ENCODE measurements around the gene TUBA3E.
"Not testable (repeated sequence)": the region's sequence is repeated elsewhere in the genome, so short reads cannot be mapped to it uniquely, and the experiment has no call there.

TUBA3E gene

DNA sequence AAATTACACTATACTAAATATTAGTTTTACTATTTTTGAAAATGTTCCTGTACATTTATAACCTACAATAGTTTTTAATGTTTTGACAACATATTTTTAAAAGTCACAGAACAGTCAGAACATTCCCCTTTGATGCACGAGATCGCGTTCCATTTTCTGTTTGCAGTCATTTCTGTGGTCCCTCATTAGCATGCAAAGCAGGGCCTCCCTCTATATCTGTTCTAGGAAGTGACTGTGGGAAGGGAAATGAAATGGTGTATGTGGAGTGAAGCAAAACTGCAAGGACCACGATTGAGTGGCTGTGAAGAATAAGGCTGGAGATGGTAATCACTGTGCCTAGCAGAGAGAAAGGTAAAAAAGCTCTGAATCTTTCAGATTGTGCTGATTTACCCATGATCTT, 24.3 kb upstream of the TUBA3E start:
- DNase-seq (ENCODE audit: extremely low read depth, low read depth): not testable (repeated sequence)

DNA sequence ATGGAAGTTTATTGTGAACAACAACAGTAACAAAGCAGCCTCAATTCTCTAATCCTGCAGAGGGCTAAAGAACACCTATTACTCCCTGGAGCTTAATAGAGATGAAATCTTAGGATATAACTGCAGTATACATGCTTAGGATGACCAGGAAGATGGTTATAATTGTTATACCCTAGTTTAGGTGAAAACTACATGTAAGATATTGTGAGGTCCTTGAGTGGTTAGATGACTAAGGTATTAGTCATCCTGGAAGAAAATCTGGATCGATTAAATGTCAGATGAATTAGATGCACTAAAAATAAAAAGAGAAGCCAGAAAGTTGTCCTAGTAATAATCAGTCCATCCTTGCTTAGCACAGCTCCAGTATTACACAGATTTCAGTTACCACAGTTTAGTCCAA, 22.3 kb upstream of the TUBA3E start:
- DNase-seq (ENCODE audit: extremely low read depth, low read depth): not testable (repeated sequence)

DNA sequence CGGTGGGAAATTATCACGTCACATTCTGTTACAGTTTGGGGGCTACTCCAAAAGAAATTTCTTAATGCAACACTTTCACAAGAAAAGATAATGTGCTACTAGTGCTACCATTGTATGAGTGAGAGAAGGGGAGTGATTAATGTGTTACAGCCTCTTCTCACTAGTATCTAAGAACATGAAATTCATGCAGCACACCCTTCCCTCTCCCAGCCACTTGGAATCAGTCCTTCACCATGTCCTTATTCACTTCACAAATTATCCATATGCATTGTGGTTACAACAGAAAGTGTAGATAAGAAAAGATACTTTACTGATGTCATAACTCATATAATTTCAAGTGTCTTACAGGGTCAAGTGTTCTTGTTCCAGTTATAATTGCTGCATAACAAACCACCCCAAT, 20.9 kb upstream of the TUBA3E start:
- DNase-seq (ENCODE audit: extremely low read depth, low read depth): not testable (repeated sequence)

DNA sequence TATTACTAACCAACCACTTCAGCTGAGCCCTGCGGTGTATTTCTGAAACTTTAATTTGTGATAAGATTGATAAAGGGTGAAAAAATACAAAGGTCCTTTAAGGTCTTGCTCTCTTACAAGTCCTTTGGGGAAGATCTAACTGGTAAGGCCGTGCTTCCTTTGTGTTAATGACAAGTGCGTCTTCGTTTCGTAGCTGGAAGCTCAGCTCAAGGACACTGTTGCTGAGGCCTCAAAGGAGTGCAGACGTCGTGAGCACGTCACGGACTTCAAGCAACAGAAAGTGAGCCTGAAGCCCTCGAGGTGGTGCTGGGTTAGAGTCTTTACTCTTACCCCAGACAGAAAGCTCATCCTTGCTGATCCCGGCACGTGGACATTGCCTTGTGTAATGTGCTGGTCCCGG, 8.8 kb upstream of the TUBA3E start:
- not testable (repeated sequence) for DNase-seq (ENCODE audit: extremely low read depth, low read depth)

DNA sequence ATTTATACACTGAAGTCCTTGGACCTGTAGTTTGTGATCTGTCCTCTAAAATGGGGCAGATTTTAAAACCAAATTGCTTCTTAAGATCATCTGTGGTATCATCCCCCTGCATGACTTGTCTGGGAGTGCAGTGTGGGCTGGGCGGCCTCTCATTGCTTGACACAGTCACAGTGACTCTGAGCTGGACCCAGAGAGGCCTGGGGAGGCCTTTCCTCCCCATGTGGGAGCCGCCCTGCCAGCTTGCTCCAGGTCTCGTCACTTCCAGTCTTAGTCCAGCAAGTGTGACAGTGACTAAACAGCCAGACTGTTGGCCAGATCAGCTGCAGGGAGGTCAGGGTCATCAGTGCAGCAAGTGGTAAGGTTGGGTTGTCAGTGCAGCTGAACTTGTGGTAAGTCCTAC, 4.9 kb upstream of the TUBA3E start:
- not testable (repeated sequence) for DNase-seq (ENCODE audit: extremely low read depth, low read depth)

DNA sequence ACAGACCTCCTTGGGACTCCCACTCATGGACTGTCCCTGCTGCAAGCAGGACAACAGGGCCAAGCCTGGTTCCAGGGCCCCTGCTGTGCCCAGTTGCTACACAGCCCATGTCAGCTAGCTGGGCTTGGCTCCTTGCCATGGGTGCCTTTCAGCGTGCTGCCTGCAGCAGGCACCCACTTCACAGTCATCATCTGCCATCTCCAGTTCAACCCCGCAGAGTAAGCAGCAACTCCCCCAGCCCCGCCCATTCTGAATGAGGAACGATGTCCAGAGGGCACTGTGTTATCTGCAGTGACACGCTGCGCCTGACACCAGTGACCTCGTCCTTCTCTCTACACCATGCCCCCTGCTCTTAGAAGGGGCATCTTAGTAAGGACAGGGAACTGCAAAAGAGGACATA, 4.3 kb upstream of the TUBA3E start:
- not testable (repeated sequence) for DNase-seq (ENCODE audit: extremely low read depth, low read depth)

DNA sequence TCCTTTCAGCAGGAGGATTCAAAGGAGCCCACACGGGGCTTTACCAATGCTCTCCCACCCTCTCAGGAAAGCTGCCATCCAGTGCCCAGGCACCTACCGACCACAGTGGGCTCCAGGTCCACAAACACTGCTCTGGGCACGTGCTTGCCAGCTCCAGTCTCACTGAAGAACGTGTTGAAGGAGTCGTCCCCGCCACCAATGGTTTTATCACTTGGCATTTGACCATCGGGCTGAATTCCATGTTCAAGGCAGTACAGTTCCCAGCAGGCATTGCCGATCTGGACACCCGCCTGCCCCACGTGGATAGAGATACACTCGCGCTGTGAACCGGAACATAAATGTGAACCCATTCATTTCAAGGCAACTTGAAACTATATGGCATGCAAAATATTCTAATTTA, 2.2 kb downstream of the TUBA3E start:
- DNase-seq (ENCODE audit: extremely low read depth, low read depth): not testable (repeated sequence)

DNA sequence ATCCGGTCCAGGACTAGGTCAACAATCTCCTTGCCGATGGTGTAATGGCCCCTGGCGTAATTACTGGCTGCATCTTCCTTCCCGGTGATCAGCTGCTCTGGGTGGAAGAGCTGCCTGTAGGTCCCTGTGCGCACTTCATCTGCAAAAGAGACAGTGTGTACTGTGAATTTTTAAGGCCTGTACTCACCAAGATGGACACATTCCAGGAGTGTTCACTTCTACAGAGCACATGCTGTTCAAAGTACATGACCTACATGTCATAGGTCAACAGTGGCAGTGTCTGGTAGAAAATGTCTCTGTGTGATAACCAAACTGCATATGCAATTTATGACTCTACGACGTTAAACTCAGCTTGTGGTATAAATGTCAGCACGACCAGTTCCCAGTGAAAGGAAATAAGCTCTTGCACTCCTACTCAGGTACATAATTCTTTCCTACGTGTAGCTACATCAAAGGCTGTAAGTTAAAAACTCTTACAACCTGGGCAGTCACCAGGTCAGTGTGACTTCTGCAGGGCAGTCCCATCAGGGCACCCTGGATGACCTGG, 3.1 kb downstream of the TUBA3E start:
- not testable (repeated sequence) for DNase-seq (ENCODE audit: extremely low read depth, low read depth)

DNA sequence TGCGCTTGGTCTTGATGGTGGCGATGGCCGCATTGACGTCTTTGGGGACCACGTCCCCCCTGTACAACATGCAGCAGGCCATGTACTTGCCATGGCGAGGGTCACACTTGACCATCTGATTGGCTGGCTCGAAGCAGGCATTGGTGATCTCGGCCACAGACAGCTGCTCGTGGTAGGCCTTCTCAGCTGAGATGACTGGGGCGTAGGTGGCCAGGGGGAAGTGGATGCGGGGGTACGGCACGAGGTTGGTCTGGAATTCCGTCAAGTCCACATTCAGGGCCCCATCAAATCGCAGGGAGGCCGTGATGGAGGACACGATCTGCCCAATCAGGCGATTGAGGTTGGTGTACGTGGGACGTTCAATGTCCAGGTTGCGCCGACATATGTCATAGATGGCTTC, 4.4 kb downstream of the TUBA3E start:
- DNase-seq (ENCODE audit: extremely low read depth, low read depth): not testable (repeated sequence)

DNA sequence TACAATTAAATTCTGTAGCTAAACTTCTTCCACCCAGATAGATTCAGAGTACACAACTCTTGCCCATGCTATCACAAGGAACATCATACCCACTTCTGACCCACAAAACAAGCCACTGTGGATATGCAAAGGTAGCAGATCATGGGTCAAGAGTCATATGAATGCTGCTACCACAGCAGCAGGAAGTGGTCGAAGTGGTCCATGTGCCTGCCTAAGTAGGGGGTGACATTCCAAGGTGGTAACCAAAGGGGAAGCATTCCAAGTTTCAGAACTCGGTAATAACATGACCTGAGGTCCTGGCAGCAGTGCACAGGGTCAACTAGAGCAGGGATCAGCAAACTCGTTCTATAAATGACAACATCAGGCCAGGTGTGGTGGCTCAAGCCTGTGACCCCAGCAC, 5.8 kb downstream of the TUBA3E start:
- not testable (repeated sequence) for DNase-seq (ENCODE audit: extremely low read depth, low read depth)

DNA sequence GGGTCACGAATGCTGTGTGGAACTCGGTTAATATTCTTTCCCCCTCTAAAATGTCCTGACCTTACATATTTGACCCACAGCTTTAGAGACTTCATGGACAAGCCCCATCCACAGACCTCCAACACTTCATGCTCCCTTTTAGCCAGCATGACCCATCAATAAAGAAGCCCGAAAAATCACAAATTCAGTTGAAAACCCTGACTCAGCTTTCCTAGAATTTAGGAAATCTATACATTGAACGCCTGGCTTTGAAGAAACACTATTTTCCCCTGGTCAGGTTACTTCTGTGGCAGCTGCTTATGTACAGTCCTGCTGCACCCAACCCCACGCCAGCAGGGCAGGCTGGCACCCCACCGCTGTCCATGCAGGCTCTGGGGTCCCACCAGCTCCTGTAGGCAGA, 6.9 kb downstream of the TUBA3E start:
- DNase-seq (ENCODE audit: extremely low read depth, low read depth): not testable (repeated sequence)

DNA sequence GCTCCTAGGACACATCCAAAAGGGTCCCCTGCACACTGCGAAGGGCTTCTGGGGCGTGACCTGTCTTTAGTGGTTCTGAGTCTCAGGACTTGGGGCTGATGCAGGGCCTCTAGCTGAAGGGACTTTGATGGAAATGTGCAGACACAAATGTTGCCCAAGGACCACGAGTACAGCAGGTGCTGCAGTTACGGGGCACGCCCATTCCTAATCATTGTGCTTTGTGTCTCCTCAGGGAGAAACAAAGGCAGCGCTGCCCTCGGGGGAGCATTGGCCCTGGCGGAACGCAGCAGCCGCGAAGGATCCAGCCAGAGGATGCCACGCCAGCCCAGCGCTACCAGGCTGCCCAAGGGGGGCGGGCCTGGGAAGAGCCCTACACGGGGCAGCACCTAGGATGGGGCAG, 8.0 kb downstream of the TUBA3E start:
- TF ChIP-seq, protein P1, sequence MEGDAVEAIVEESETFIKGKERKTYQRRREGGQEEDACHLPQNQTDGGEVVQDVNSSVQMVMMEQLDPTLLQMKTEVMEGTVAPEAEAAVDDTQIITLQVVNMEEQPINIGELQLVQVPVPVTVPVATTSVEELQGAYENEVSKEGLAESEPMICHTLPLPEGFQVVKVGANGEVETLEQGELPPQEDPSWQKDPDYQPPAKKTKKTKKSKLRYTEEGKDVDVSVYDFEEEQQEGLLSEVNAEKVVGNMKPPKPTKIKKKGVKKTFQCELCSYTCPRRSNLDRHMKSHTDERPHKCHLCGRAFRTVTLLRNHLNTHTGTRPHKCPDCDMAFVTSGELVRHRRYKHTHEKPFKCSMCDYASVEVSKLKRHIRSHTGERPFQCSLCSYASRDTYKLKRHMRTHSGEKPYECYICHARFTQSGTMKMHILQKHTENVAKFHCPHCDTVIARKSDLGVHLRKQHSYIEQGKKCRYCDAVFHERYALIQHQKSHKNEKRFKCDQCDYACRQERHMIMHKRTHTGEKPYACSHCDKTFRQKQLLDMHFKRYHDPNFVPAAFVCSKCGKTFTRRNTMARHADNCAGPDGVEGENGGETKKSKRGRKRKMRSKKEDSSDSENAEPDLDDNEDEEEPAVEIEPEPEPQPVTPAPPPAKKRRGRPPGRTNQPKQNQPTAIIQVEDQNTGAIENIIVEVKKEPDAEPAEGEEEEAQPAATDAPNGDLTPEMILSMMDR (IDR thresholded peaks at IDR 0.05; ENCODE audit: low read depth, low read length): no peak
- DNase-seq (ENCODE audit: extremely low read depth, low read depth): no peak

DNA sequence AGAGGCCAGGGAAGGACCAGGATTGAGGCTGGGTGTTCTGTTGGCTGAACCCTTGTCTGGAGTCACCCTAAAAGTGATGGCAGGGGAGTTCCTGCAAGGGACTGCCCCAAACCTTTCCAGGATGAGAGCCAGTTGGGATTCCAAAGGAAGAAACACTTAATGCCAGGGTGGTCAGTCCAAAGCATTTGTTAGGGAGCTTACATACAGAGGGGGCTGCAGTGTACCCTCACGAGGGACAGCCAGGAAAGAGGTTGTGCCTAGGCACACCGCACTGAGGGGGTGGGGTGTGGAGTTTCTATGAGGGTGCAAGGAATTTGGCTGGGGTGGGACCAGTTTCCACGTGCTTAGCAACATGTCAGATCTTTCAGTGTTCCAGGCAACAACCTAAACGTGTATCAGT, 9.3 kb downstream of the TUBA3E start:
- not testable (repeated sequence) for DNase-seq (ENCODE audit: extremely low read depth, low read depth)

DNA sequence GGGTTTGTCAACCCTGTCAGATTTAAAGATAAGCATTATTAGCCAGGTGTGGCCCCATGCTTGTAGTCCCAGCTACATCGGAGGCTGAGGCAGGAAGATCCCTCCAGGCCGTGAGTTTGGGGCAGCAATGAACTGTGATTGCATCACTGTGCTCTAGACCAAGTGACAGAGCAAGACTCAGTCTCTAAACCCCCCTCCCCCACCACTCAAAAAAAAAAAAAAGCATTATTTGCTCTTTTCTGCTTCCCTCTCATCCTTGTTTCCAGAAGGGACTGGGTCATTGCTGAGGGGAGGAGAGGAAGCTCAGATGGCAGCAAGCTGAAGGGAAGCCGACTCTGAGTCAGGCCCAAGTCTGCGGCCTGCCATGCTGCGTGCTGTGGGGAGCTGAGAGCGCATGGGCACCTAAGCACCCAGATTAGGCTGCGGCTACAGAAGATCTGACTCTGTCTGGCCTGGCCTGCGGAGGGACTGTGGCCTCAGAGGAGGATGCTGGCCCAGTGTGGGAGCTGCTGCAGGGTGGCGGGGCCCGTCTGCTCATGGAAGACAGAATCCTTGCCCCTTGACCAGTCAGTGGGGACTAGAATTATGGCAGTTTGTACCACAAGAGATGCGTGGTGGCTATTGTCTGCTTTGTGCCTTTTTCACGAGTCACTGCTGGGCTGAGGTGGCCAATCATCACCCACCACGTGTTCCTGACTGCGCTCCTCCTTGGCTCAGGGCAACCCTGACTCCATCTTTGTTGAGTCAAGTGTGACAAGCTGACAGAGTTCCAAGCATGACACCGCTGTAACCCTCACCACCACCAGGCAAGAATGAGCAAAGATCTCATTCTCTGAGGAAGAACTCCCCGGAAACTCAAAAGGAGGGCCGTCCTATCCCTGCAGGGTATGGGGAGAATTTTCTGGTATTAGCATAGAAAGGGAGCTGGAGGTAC, 10.1 kb downstream of the TUBA3E start:
- not testable (repeated sequence) for DNase-seq (ENCODE audit: extremely low read depth, low read depth)

DNA sequence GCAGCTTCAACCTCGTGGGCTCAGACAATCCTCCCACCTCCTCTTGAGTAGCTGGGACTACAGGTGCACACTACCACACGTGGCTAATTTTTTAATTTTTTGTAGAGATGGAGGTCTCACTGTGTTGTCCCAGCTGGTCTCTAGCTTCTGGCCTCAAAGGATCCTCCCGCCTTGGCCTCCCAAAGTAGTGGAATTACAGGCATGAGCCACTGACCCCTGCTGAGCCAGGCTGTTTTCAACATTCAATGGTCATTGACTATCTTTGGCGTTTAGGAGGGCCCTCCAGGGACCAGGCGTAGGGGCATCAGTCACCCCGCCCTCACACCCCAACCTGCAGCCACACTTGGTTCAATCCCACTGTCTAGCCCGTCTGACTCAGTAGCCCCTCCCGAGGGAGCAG, 11.0 kb downstream of the TUBA3E start:
- no peak for DNase-seq (ENCODE audit: extremely low read depth, low read depth)
- TF ChIP-seq, protein P1 (IDR thresholded peaks at IDR 0.05; ENCODE audit: low read depth, low read length): no peak

Data from AG09319 (cell line).